Colonic mucosa (tissue), 4 donors: ENCODE measurements around the gene JAKMIP2. TPM values are rescaled to one million over a fixed set of nuclear protein-coding genes. Genes with fewer than 3 reads are reported as not detected.
"Not testable (repeated sequence)": the region's sequence is repeated elsewhere in the genome, so short reads cannot be mapped to it uniquely, and the experiment has no call there.

Experiments used
- DNase-seq: peaks from one replicate; pipeline ENCODE4 v3.0.0-alpha.2; 2020
- H3K27ac ChIP-seq: fragments of 200-600 bp; one replicate; pipeline ENCODE4 v1.8.0; 2021
- H3K27me3 ChIP-seq: fragments of 200-600 bp; one replicate; pipeline ENCODE4 v1.8.0; 2021
- H3K36me3 ChIP-seq: fragments of 200-600 bp; one replicate; pipeline ENCODE4 v1.8.0; 2021
- H3K4me1 ChIP-seq: fragments of 200-600 bp; one replicate; pipeline ENCODE4 v1.8.0; 2021; ENCODE audit warnings: mild to moderate bottlenecking
- H3K4me3 ChIP-seq: fragments of 200-600 bp; one replicate; pipeline ENCODE4 v1.8.0; 2021
- H3K9ac ChIP-seq, 2 donors: one replicate each; pipeline ENCODE4 v1.7.0; 2013; ENCODE audit warnings: control low read depth in 2 of 2, low read depth in 2 of 2, low read length in 2 of 2
- H3K9me3 ChIP-seq: fragments of 200-600 bp; one replicate; pipeline ENCODE4 v1.8.0; 2021
- intact Hi-C: fragments of 100-400 bp; cut with DNase I; formaldehyde crosslinking; loops from one replicate; pipeline ENCODE4 v1.14.1; 2022
- total RNA-seq, 2 donors: library from RNA; stranded (reverse); fragmentation: NEBNext Ultra II Directional in 1 of 2; extraction: Animal tissue kit (Norgen Biotek cat#: 25700) in 1 of 2; gene quantifications; one replicate each; pipeline ENCODE4 v1.2.1, GENCODE V29; 2021
- TF ChIP-seq, protein P1 (sequence below): fragments of 200-600 bp; IDR thresholded peaks from one replicate; pipeline ENCODE4 v1.8.0; 2022; ENCODE audit warnings: antibody characterized with exemption, mild to moderate bottlenecking
- donor health status: healthy.
- donor health status: DM: no; HTN: no; CAD: no.
- donor health status: DM: no; HTN: no; CAD: no.

The JAKMIP2 gene
- total RNA-seq, 2 donors from 2014 or later: 0.17 to 1.3 TPM

DNA sequence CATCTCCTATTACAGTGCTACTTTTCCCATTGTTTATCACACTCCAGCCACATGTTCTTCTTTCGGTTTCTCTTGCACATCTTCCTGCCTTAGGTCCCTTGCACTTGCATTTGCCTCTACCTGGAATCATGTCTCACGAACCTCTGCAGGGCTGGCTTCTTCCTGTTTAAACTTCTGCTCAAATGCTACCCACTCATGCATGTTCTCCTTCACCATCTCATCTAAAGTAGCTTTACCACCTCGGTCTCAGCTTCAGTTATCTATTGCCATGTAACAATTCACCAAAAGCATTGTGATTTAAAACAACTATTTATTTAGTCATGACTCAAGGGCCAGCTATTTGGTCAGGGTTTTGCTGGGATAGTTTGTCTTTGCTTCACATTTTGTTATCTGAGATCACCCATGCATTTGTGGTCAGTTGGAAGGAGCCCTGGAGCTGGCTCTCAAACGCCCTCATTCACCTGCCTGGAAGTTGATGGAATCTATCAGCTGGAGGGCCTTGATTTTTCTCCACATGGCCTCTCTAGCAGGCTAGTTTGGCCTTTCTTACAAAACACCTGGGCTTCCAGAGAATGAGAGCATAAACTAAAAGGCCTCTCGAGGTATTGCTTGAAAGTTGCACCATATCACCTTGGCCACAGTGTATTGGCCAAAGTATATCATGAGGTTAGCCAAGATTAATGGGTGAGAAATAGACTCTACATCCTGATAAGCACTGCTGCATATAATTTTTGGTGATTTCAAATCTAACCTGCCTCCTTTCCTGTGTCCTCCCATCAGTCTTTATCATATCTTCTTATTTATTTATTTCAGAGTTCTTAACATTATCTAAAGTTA, 27.5 kb upstream of the JAKMIP2 start:
- TF ChIP-seq, protein P1, sequence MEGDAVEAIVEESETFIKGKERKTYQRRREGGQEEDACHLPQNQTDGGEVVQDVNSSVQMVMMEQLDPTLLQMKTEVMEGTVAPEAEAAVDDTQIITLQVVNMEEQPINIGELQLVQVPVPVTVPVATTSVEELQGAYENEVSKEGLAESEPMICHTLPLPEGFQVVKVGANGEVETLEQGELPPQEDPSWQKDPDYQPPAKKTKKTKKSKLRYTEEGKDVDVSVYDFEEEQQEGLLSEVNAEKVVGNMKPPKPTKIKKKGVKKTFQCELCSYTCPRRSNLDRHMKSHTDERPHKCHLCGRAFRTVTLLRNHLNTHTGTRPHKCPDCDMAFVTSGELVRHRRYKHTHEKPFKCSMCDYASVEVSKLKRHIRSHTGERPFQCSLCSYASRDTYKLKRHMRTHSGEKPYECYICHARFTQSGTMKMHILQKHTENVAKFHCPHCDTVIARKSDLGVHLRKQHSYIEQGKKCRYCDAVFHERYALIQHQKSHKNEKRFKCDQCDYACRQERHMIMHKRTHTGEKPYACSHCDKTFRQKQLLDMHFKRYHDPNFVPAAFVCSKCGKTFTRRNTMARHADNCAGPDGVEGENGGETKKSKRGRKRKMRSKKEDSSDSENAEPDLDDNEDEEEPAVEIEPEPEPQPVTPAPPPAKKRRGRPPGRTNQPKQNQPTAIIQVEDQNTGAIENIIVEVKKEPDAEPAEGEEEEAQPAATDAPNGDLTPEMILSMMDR: no peak
- H3K27ac ChIP-seq: no peak overlapping the region
- H3K9me3 ChIP-seq: no peaks in the 10 kb centered on the region
- no peaks in the 10 kb centered on the region for H3K4me1 ChIP-seq
- H3K36me3 ChIP-seq: no peaks in the 10 kb centered on the region
- DNase-seq: no peak
- H3K9ac ChIP-seq: no peak overlapping the region
- H3K27me3 ChIP-seq: no peaks in the 10 kb centered on the region
- H3K4me3 ChIP-seq: no peak overlapping the region
- intact Hi-C loops: no loop called here

DNA sequence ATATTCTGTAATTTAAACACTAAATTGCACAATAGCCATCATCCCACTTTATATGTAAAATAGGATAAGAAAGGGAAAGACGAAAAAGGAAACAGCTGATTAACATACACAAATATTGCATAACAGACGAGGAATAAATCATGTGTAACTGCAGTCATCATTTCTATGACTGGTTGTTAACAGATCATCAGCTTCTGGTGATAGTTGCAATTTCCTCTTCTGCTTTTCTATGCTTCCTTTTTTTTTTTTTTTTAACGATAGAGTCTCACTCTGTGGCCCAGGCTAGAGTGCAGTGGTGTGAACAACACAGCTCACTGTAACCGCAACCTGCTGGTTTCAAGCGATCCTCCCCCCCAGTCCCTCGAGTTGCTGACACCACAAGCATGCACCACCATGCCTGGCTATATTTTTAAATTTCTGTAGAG, 22.5 kb upstream of the JAKMIP2 start:
- Histone ChIP-seq H3K9ac (no peak overlapping the region), H3K4me1 (no peaks in the 10 kb centered on the region), H3K4me3 (no peak overlapping the region), H3K27ac (no peak overlapping the region), H3K36me3 (no peaks in the 10 kb centered on the region), H3K9me3 (no peaks in the 10 kb centered on the region), H3K27me3 (no peaks in the 10 kb centered on the region)
- intact Hi-C loops: no loop called here
- no peak for DNase-seq
- TF ChIP-seq, protein P1: no peak

DNA sequence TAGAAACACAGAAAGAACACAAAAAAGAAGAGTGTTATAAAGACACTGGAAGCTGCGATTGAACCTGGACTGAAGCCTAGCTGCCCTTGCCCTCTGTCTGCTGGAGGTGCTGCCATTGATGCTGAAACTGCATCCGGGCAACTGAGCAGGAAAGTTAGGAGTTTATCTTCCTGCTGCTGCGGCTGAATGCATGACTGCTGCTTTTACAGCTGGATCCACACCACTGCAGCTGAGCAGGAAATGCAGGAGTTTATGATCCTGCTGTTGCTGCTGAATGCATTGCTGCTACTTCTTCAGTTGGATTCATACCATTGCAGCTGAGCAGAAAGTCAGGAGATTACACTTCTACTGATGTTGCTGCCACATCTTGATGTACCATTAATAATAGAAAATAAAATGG, 21.8 kb upstream of the JAKMIP2 start:
- no peaks in the 10 kb centered on the region for H3K4me1 ChIP-seq
- no peaks in the 10 kb centered on the region for H3K9me3 ChIP-seq
- no peak overlapping the region for H3K27ac ChIP-seq
- intact Hi-C loops: no loop called here
- H3K36me3 ChIP-seq: no peaks in the 10 kb centered on the region
- no peak for DNase-seq
- TF ChIP-seq, protein P1: no peak
- no peak overlapping the region for H3K9ac ChIP-seq
- no peaks in the 10 kb centered on the region for H3K27me3 ChIP-seq
- no peak overlapping the region for H3K4me3 ChIP-seq

DNA sequence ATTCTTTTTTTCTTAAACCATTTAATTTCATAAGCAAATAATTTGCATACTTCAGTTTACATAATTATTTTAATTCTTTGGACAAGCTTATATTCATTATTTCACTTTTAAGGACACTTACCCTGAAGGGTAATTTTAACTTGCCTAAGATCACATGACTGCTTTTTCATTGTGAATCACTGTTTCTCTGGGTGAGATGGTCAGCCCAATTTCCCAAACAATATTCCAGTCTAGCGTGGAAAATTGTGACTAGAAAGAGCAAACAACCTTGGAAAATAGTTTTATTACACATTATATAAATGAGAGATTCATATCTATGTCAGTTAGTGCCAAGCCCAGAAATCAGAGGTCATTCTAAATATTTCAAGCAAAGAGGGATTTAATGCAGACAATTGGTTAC, 21.4 kb upstream of the JAKMIP2 start:
- Histone ChIP-seq H3K36me3 (no peaks in the 10 kb centered on the region), H3K9ac (no peak overlapping the region), H3K27ac (no peak overlapping the region), H3K4me3 (no peak overlapping the region), H3K4me1 (no peaks in the 10 kb centered on the region), H3K27me3 (no peaks in the 10 kb centered on the region), H3K9me3 (no peaks in the 10 kb centered on the region)
- intact Hi-C loops: no loop called here
- TF ChIP-seq, protein P1: no peak
- no peak for DNase-seq

DNA sequence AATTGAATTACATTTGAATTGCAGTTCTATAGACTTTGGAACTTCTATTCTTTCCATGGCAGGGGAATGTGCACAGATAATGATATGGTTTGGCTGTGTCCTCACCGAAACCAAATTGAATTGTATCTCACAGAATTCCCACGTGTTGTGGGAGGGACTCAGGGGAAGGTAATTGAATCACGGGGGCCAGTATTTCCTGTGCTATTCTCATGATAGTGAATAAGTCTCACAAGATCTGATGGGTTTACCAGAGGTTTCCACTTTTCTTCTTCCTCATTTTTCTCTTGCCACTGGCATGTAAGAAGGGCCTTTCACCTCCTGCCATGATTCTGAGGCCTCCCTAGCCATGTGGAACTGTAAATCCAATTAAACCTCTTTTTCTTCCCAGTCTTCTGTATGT, 20.6 kb upstream of the JAKMIP2 start:
- H3K27me3 ChIP-seq, H3K27ac ChIP-seq, H3K36me3 ChIP-seq, intact Hi-C loops, H3K4me3 ChIP-seq, H3K4me1 ChIP-seq, H3K9ac ChIP-seq, H3K9me3 ChIP-seq, DNase-seq: not testable (repeated sequence)

DNA sequence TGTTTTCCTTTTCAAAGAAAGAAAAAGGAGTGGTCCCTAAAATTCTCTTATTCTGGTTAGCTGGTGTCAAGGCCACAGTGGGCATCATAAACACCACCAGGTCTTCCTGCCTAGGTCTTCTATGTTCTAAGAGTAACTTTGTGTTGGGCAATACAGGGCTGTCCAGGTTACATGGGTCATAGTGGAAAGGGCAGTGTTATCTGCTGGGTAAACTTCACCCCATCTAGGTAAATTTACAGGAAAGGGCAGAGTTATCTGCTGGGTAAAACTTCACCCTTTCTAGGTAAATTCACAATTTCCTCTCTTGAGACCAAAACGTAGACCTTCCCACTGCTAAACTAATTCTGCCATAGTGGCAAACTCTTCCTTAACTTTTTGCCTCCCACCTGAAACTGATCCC, 18.9 kb upstream of the JAKMIP2 start:
- TF ChIP-seq, protein P1: no peak
- Histone ChIP-seq H3K9ac (no peak overlapping the region), H3K36me3 (no peaks in the 10 kb centered on the region), H3K4me1 (no peaks in the 10 kb centered on the region), H3K27ac (no peak overlapping the region), H3K27me3 (no peaks in the 10 kb centered on the region), H3K4me3 (no peak overlapping the region), H3K9me3 (no peaks in the 10 kb centered on the region)
- intact Hi-C loops: no loop called here
- no peak for DNase-seq
